ENCODE measurements around the gene ROR2. TPM values are rescaled to one million over a fixed set of nuclear protein-coding genes. Genes with fewer than 3 reads are reported as not detected.

Gene ROR2
- total and polyA plus RNA-seq, 2 experiments from 2014 or later = 8.1 to 18.8 TPM

- TF ChIP-seq ZNF462 (CRISPR knock-in tag; IDR thresholded peaks at IDR 0.05) = no peak
- no peak for TF ChIP-seq POLR2AphosphoS5 (IDR thresholded peaks at IDR 0.05; ENCODE audit: low read depth)
- no peak for TF ChIP-seq EZH2phosphoT487 (IDR thresholded peaks at IDR 0.05; ENCODE audit: unreplicated experiment)
- no peak for TF ChIP-seq STAT1 (IDR thresholded peaks at IDR 0.05; ENCODE audit: unreplicated experiment)
- TF ChIP-seq ZNF114 (CRISPR knock-in tag; IDR thresholded peaks at IDR 0.05) = no peak
- TF ChIP-seq ETS1 (IDR thresholded peaks at IDR 0.05) = no peak
- no peak for TF ChIP-seq ZNF331 (CRISPR knock-in tag; IDR thresholded peaks at IDR 0.05; ENCODE audit: low read depth)
- TF ChIP-seq NANOG (IDR thresholded peaks at IDR 0.05; ENCODE audit: borderline replicate concordance) = no peak
Observed at GRCh38 chr9:91746904-91747303, 203.1 kb downstream of the ROR2 start (continued).

- no peaks in the 10 kb centered on the region for H3K36me3 Mint-ChIP-seq (ENCODE audit: low read depth)
- no peaks in the 10 kb centered on the region for H4K20me1 ChIP-seq (replicated peaks; ENCODE audit: insufficient read depth)
- H3K27ac Mint-ChIP-seq = no peak overlapping the region
- DNase-seq (ENCODE audit: low spot score) = no peak
- no peak overlapping the region for H3K4me3 Mint-ChIP-seq
- H3K4me1 Mint-ChIP-seq = no peaks in the 10 kb centered on the region
- H3K27me3 Mint-ChIP-seq (ENCODE audit: insufficient read depth, low read depth, poor library complexity) = peaks cover 6% of the 10 kb centered on the region
- no peak overlapping the region for H2AFZ ChIP-seq
- H3K4me1 ChIP-seq (ENCODE audit: insufficient read depth) = no peaks in the 10 kb centered on the region
- no peaks in the 10 kb centered on the region for H3K9me2 ChIP-seq (ENCODE audit: insufficient read depth)
- H3K9me3 Mint-ChIP-seq = no peaks in the 10 kb centered on the region
- H3K4me2 ChIP-seq = no peak overlapping the region
- H3K36me3 ChIP-seq (ENCODE audit: insufficient read depth) = no peaks in the 10 kb centered on the region
- no peak overlapping the region for H3K27ac ChIP-seq (ENCODE audit: low read depth)
- ATAC-seq = no peak
- H3K27me3 ChIP-seq (ENCODE audit: insufficient read depth) = no peaks in the 10 kb centered on the region
- no peak for TF ChIP-seq CREB1 (CRISPR knock-in tag; IDR thresholded peaks at IDR 0.05; ENCODE audit: low read depth)
- TF ChIP-seq JUNB (IDR thresholded peaks at IDR 0.05; ENCODE audit: unreplicated experiment) = no peak
- no peak for TF ChIP-seq NANOG (IDR thresholded peaks at IDR 0.05; ENCODE audit: borderline replicate concordance)
- no peak for TF ChIP-seq ZNF462 (CRISPR knock-in tag; IDR thresholded peaks at IDR 0.05)
- H3F3A ChIP-seq (replicated peaks; ENCODE audit: low read depth) = no peaks in the 10 kb centered on the region
- no peaks in the 10 kb centered on the region for H3K79me2 ChIP-seq (replicated peaks; ENCODE audit: insufficient read depth)
- no peak overlapping the region for H3K4me3 ChIP-seq
Observed at GRCh38 chr9:91746357-91746756, 203.7 kb downstream of the ROR2 start.

All from GM23338 (cell line).